GM18907 (cell line): ENCODE data around the gene TMEM14C.
A peak's percentile ranks its signal among the peaks of the same experiment; 100 is the strongest.

ENCODE experiments used
- ATAC-seq: cut with Tn5 transposase; IDR thresholded peaks from one replicate; pipeline ENCODE4 v1.9.1; 2021; ENCODE audit warnings: mild to moderate bottlenecking, moderate library complexity; ENCODE audit not compliant: unreplicated experiment

The TMEM14C gene

GRCh38 chr6:10722820-10723566 is at the start of gene TMEM14C:
Gene TMEM14C (plus strand): TSS chr6:10723070. CDS start chr6:10724614, 1,544 bp downstream.
- peak; percentile 96 for ATAC-seq

GRCh38 chr6:10676403-10676802 is 46.5 kb upstream of the TMEM14C start:
- ATAC-seq = no peak

GRCh38 chr6:10678456-10678855 is 44.4 kb upstream of the TMEM14C start:
- ATAC-seq = no peak

- ATAC-seq = no peak
Measured at GRCh38 chr6:10681795-10682194, 41.1 kb upstream of the TMEM14C start.

GRCh38 chr6:10682355-10682988 is 40.4 kb upstream of the TMEM14C start:
- ATAC-seq = no peak

GRCh38 chr6:10684618-10685017 is 38.3 kb upstream of the TMEM14C start:
- ATAC-seq = no peak

GRCh38 chr6:10685092-10685915 is 37.6 kb upstream of the TMEM14C start:
- ATAC-seq = no peak

- no peak for ATAC-seq
Measured at GRCh38 chr6:10686901-10687300, 36.0 kb upstream of the TMEM14C start.

- ATAC-seq = no peak
Measured at GRCh38 chr6:10687582-10687981, 35.3 kb upstream of the TMEM14C start.

GRCh38 chr6:10690651-10691445 is 32.0 kb upstream of the TMEM14C start:
- ATAC-seq = no peak

- ATAC-seq = no peak
Measured at GRCh38 chr6:10692965-10693538, 29.8 kb upstream of the TMEM14C start.

- peak; percentile 99 for ATAC-seq
Measured at GRCh38 chr6:10694302-10695085, 28.4 kb upstream of the TMEM14C start, which contains the start of the genes C6orf52 and PAK1IP1. Gene C6orf52 (minus strand): TSS chr6:10694616. CDS start chr6:10687550, 7,066 bp downstream. Gene PAK1IP1 (plus strand): TSS chr6:10694972. CDS start chr6:10694986, 14 bp downstream.

GRCh38 chr6:10695086-10695657 is 27.7 kb upstream of the TMEM14C start:
- ATAC-seq = peak; percentile 1

GRCh38 chr6:10696655-10697054 is 26.2 kb upstream of the TMEM14C start:
- no peak for ATAC-seq

- no peak for ATAC-seq
Measured at GRCh38 chr6:10713962-10714361, 8.9 kb upstream of the TMEM14C start.

GRCh38 chr6:10719296-10719963 is 3.4 kb upstream of the TMEM14C start:
- no peak for ATAC-seq

GRCh38 chr6:10719964-10720264 is 3.0 kb upstream of the TMEM14C start:
- ATAC-seq = no peak

- ATAC-seq = peak; percentile 34
Measured at GRCh38 chr6:10720265-10720959, 2.5 kb upstream of the TMEM14C start.
